HepG2 (cell line): ENCODE data around the gene CACNA1C. TPM values are rescaled to one million over a fixed set of nuclear protein-coding genes. Genes with fewer than 3 reads are reported as not detected.

Experiments used
- ATAC-seq: fragments of 200-7000 bp; cut with Tn5 transposase; 3 replicates; pipeline ENCODE4 v1.9.1; 2020; ENCODE audit warnings: mild to moderate bottlenecking, moderate library complexity
- BruUV-seq: library from RNA; stranded (reverse); fragments of 400-500 nt; replicated peaks from 2 replicates; lab custom pipeline; 2021; lab: Mats Ljungman, UMichigan
- CTCF ChIA-PET: fragments of 300-600 bp; formaldehyde crosslinking; extraction: SDS; loops from one replicate; lab custom pipeline; 2021; ENCODE audit warnings: low total read pairs, inconsistent platforms, low intra/inter-chr PET ratio; lab: Yijun Ruan, JAX
- POLR2A ChIA-PET: fragments of 350-600 bp; sonication (Branson Sonifier 250); formaldehyde crosslinking; loops from one replicate; lab custom pipeline; 2020; ENCODE audit warnings: antibody characterized with exemption, inconsistent platforms; lab: Yijun Ruan, JAX
- DNase-seq: peaks from one replicate; pipeline ENCODE4 v3.0.0-alpha.2; 2015; ENCODE audit warnings: low spot score
- FAIRE-seq: peaks from 3 replicates; lab custom pipeline; 2011; peaks lifted over from hg19 to GRCh38; lab: Jason Lieb, UNC
- H2AFZ ChIP-seq: one replicate; pipeline ENCODE4 v1.6.1; 2011; ENCODE audit warnings: low read length, inconsistent platforms
- H3K27ac ChIP-seq: fragments of 300-600 bp; 3 replicates; pipeline ENCODE4 v1.8.0; 2011; ENCODE audit warnings: mixed run types, mild to moderate bottlenecking, mixed read lengths, low read length, inconsistent platforms; ENCODE audit not compliant: insufficient read depth; ENCODE audit errors: extremely low read length
- H3K27me3 ChIP-seq, 2 experiments: fragments of 200-600 bp in 1 of 2; 2 replicates in 1 of 2; 3 replicates in 1 of 2; pipeline versions ENCODE4 v1.6.0 to v1.8.0; 2011; ENCODE audit warnings: low read length in 2 of 2, mild to moderate bottlenecking in 2 of 2, moderate library complexity in 2 of 2, inconsistent platforms in 1 of 2; ENCODE audit not compliant: insufficient read depth in 2 of 2, control insufficient read depth in 1 of 2
- H3K36me3 ChIP-seq, 2 experiments: fragments of 200-600 bp in 1 of 2; replicated peaks in 1 of 2; 2 replicates in 1 of 2; 3 replicates in 1 of 2; pipeline versions ENCODE4 v1.5.1 to v1.8.0; 2011; ENCODE audit warnings: low read length in 2 of 2, inconsistent platforms in 1 of 2; ENCODE audit not compliant: insufficient read depth in 2 of 2, control insufficient read depth in 1 of 2
- H3K4me1 ChIP-seq: 2 replicates; pipeline ENCODE4 v1.5.1; 2012; ENCODE audit warnings: low read length, inconsistent platforms; ENCODE audit not compliant: insufficient read depth
- H3K4me2 ChIP-seq: 2 replicates; pipeline ENCODE4 v1.6.0; 2011; ENCODE audit warnings: low read depth, low read length, inconsistent platforms
- H3K4me3 ChIP-seq, 3 experiments: fragments of 200-600 bp in 1 of 3; sonication (generic), shearing (Covaris generic) in 1 of 3; replicated peaks in 1 of 3; 2 replicates each; pipeline ENCODE4 v1.5.1; 2011 to 2016; ENCODE audit warnings: low read length in 3 of 3, inconsistent platforms in 2 of 3, low read depth in 2 of 3, mild to moderate bottlenecking in 2 of 3, control low read depth in 1 of 3, mixed read lengths in 1 of 3; ENCODE audit not compliant: insufficient read depth in 1 of 3
- H3K79me2 ChIP-seq: one replicate; pipeline ENCODE4 v1.6.1; 2011; ENCODE audit warnings: low read length, inconsistent platforms; ENCODE audit not compliant: insufficient read depth
- H3K9ac ChIP-seq: 2 replicates; pipeline ENCODE4 v1.6.0; 2011; ENCODE audit warnings: mild to moderate bottlenecking, low read depth, low read length, inconsistent platforms; ENCODE audit not compliant: insufficient read depth
- H3K9me3 ChIP-seq: 2 replicates; pipeline ENCODE4 v1.5.1; 2012; ENCODE audit warnings: mild to moderate bottlenecking, low read length
- H4K20me1 ChIP-seq: 2 replicates; pipeline ENCODE4 v1.6.0; 2011; ENCODE audit warnings: inconsistent platforms, mild to moderate bottlenecking, low read length, moderate library complexity; ENCODE audit not compliant: insufficient read depth
- AHR ChIP-seq: IDR thresholded peaks from 2 replicates; pipeline ENCODE4 v1.6.1; 2018; ENCODE audit warnings: missing genetic modification reagents, missing compliant biosample characterization
- BCL3 ChIP-seq: sonication (generic); formaldehyde crosslinking; IDR thresholded peaks from 2 replicates; pipeline ENCODE4 v1.5.1; 2020; ENCODE audit warnings: mild to moderate bottlenecking, missing genetic modification reagents, moderate library complexity
- CENPX ChIP-seq: sonication (generic); formaldehyde crosslinking; IDR thresholded peaks from 2 replicates; pipeline ENCODE4 v1.9.0; 2021; ENCODE audit warnings: mild to moderate bottlenecking, missing genetic modification reagents, moderate library complexity
- DBP ChIP-seq: sonication (generic); formaldehyde crosslinking; IDR thresholded peaks from 2 replicates; pipeline ENCODE4 v1.4.0; 2020; ENCODE audit warnings: missing genetic modification reagents; ENCODE audit errors: not compliant biosample characterization
- MAX ChIP-seq: IDR thresholded peaks from 2 replicates; pipeline ENCODE4 v1.6.1; 2012; ENCODE audit warnings: inconsistent platforms
- MTA1 ChIP-seq: sonication (generic); formaldehyde crosslinking; IDR thresholded peaks from 2 replicates; pipeline ENCODE4 v1.4.0; 2020; ENCODE audit warnings: missing genetic modification reagents, mild to moderate bottlenecking, borderline replicate concordance
- TAF1 ChIP-seq: sonication (generic); formaldehyde crosslinking; IDR thresholded peaks from 2 replicates; pipeline ENCODE4 v1.4.0; 2020; ENCODE audit warnings: missing genetic modification reagents
- TRIM22 ChIP-seq: fragments of 450-650 bp; IDR thresholded peaks from 2 replicates; pipeline ENCODE4 v1.6.1; 2017
- ZMYM2 ChIP-seq: sonication (generic); formaldehyde crosslinking; IDR thresholded peaks from 2 replicates; pipeline ENCODE4 v1.8.0; 2022; ENCODE audit warnings: mild to moderate bottlenecking, missing genetic modification reagents
- ZNF33B ChIP-seq: sonication (generic); formaldehyde crosslinking; IDR thresholded peaks from 2 replicates; pipeline ENCODE4 v1.5.1; 2020; ENCODE audit warnings: mild to moderate bottlenecking, missing genetic modification reagents
- ZNF546 ChIP-seq: sonication (generic); formaldehyde crosslinking; conservative IDR thresholded peaks from 2 replicates; pipeline ENCODE4 v1.8.1; 2023; ENCODE audit warnings: mild to moderate bottlenecking, missing genetic modification reagents
- ZNF782 ChIP-seq: sonication (generic); formaldehyde crosslinking; IDR thresholded peaks from 2 replicates; pipeline ENCODE4 v1.4.0; 2020; ENCODE audit warnings: missing genetic modification reagents, mild to moderate bottlenecking, borderline replicate concordance
- ZNF83 ChIP-seq: sonication (generic); formaldehyde crosslinking; IDR thresholded peaks from 2 replicates; pipeline ENCODE4 v1.4.0; 2020; ENCODE audit warnings: missing genetic modification reagents, mild to moderate bottlenecking, borderline replicate concordance
- WGBS: methylation state at CpG from one replicate; pipeline ENCODE4 v1.1.6; 2017; ENCODE audit warnings: low lambda C conversion rate; 5-methylcytosine and 5-hydroxymethylcytosine counted together
- in situ Hi-C: cut with HindIII; loops from 2 replicates; pipeline ENCODE4 v1.10.0; 2017; ENCODE audit warnings: low pct_unique_long_range_greater_than_20kb; ENCODE audit not compliant: extremely low pct_ligation_motif_present
- intact Hi-C: fragments of 100-400 bp; cut with micrococcal nuclease; formaldehyde crosslinking; loops from one replicate; pipeline ENCODE4 v1.10.0; 2022; ENCODE audit not compliant: unreplicated experiment
- polyA plus RNA-seq, 8 experiments: library from polyadenylated mRNA; depleted of rRNA in 3 of 8; stranded (reverse) in 7 of 8; unstranded in 1 of 8; fragments of >200 nt; fragmentation: Illumina TruSeq in 4 of 8; extraction: Trizol in 4 of 8; gene quantifications; 2 replicates each; pipeline versions ENCODE4 v1.2.1 to v1.2.3, GENCODE V29; 2011 to 2016; ENCODE audit warnings: low read depth in 4 of 8, missing spikeins in 1 of 8, mixed read lengths in 1 of 8; ENCODE audit not compliant: insufficient read depth in 1 of 8
- total RNA-seq, 5 experiments: library from RNA; depleted of rRNA; stranded (reverse); fragments of >200 nt; fragmentation: Illumina TruSeq; extraction: Trizol; gene quantifications; 2 replicates each; pipeline ENCODE4 v1.2.3, GENCODE V29; 2016; ENCODE audit warnings: low read depth in 1 of 5

The CACNA1C gene
- total and polyA plus RNA-seq, 2 of the 13 experiments (the other 11 are each of a cell fraction or from before 2014, with no cell fraction given): not detected

- H3K9ac ChIP-seq: no peak overlapping the region
- CTCF ChIA-PET: no interaction called here
- H3K4me2 ChIP-seq: no peak overlapping the region
- FAIRE-seq: no peak
- no peaks in the 10 kb centered on the region for H3K4me1 ChIP-seq
- no peaks in the 10 kb centered on the region for H4K20me1 ChIP-seq
- no TSS peak for BruUV-seq
- no peak overlapping the region for H2AFZ ChIP-seq
- peaks cover 0 to 39% of the 10 kb centered on the region in 2 experiments; a peak in 3 of 5 replicates for H3K27me3 ChIP-seq
- H3K79me2 ChIP-seq: no peaks in the 10 kb centered on the region
- ATAC-seq: no peak
- POLR2A ChIA-PET: no interaction called here
- intact Hi-C loops (no loop called here), in situ Hi-C loops (no loop called here)
- TF ChIP-seq CENPX (no peak), BCL3 (no peak), ZNF546 (CRISPR knock-in tag) (no peak), MAX (no peak), TRIM22 (no peak), ZNF83 (CRISPR knock-in tag) (no peak), DBP (CRISPR knock-in tag) (no peak), ZNF782 (CRISPR knock-in tag) (no peak), ZMYM2 (CRISPR knock-in tag) (no peak), MTA1 (CRISPR knock-in tag) (no peak), AHR (CRISPR knock-in tag) (no peak), TAF1 (CRISPR knock-in tag) (no peak), ZNF33B (CRISPR knock-in tag) (no peak)
- no peaks in the 10 kb centered on the region for H3K9me3 ChIP-seq
- H3K27ac ChIP-seq: no peak overlapping the region
- no peak for DNase-seq
- WGBS: 2% methylated on average over 3 of the region's 3 CpGs
- H3K36me3 ChIP-seq: no peaks in the 10 kb centered on the region
- no peak overlapping the region for H3K4me3 ChIP-seq
These were observed 509.6 kb downstream of the CACNA1C start for GRCh38 chr12:2562400-2562799.
